Islet of Langerhans (tissue), 1 donor: ENCODE measurements around the gene SLC8A2.

ENCODE experiments used
- FAIRE-seq: peaks from one replicate; lab custom pipeline; 2011; peaks lifted over from hg19 to GRCh38; lab: Jason Lieb, UNC

Gene SLC8A2

DNA sequence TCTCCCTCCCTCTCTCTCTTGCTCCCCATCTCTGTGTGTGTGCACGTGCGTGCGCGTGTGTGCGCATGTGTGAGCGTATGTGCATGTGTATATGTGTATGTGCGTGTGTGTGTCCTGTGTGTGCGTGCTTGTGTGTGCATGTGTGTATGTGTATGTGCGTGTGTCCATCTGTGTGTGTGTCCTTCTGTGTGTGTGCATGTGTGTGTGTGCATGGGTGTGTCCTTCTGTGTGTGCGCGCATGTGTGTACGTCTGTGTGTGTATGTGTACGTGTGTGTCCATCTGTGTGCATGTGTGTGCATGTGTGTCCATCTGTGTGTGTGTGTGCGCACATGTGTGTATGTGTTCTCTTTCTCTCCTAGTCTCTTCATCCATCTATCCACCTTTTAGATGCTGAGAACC is 12.2 kb downstream of the SLC8A2 start:
- FAIRE-seq = no peak

DNA sequence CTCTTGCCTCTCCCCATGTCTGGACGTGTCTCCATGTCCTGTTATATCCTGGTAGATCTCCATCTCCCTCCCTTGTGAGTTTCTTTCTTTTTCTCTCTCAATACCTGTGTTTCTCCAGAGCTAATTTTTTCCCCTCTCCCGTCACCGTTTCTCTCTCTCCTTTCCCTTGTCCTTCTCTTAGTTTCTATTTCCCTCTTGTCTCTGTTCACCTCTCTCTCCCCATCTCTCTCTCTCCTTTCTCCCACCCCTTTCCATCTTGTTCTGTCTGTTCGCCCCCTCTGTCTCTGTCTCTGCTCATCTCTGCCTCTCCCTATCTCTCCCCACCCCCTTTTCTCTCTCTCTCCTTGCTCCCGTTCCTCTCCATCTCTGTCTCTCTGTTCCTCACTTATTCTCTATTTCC is 13.0 kb downstream of the SLC8A2 start:
- FAIRE-seq = no peak

DNA sequence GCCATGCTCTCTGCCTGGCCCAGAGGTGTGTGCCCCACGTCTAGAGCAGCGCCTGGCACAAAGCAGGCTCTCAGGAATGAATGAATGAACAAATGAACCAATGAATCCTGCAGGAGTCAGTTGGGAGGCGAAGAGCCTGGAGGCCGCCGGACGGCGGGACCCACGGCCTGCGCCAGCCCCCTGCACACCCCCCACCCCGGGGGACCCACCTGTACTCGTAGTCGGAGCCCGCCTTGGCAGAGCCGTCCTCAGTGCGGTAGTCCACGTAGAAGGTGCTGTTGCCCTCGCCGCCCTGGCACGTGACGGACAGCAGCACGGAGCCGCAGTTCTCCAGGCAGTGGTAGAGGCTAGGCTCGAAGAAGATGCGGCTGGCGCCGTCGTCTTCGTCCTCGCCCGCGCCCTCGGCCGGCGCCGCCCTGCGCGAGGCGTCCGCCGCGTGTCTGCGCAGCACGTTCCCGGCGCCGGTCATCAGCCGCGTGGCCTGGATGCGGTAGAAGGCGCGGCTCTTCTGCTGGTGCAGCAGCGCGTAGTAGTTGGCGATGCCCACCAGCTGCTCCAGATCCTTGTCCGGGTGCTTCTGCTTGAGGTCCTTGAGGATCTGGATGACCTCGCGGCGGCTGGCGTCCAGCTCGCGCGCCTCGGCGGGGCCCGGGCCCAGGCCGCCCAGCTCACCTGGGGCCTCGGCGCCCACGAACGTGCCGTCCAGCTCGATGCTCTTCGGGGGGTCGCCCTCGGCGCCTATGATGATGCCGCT is 14.8 kb downstream of the SLC8A2 start:
- no peak for FAIRE-seq

DNA sequence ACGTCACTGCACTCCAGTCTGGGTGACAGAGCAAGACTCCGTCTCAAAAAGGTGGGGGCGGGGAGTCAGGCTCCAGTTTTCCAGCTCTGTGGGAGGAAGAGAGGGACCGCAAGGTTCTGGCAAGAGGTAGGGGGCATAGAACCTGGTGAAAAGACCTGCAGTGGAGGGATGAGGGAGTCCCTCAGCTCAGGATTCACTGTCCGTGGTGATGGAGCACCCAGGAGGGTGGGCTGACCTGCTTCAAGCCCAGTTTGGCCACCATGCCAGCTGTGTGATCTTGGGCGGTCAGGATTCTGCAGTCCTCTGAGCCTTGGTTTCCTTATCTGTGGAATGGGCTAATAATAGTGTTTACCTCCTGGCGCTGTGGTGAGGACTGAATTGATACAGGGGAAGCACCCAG is 21.2 kb downstream of the SLC8A2 start:
- FAIRE-seq = no peak

DNA sequence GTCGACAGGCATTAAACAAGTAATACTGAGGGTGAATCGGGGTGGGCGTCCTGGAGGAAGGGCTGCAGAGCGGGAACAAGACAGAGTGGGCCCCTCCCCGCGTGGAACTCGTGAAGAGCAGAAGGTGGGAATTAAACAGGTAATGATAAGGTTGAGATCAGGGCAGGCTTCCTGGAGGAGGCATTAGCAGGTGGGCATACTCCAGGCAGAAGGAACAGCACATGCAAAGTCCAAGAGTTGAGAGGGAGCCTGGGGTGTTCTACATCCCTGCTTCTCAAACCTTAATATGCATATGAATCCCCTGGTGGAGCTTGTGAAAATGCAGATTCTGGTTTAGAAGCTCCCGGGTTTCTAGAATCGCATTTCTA is 23.3 kb downstream of the SLC8A2 start:
- no peak for FAIRE-seq

DNA sequence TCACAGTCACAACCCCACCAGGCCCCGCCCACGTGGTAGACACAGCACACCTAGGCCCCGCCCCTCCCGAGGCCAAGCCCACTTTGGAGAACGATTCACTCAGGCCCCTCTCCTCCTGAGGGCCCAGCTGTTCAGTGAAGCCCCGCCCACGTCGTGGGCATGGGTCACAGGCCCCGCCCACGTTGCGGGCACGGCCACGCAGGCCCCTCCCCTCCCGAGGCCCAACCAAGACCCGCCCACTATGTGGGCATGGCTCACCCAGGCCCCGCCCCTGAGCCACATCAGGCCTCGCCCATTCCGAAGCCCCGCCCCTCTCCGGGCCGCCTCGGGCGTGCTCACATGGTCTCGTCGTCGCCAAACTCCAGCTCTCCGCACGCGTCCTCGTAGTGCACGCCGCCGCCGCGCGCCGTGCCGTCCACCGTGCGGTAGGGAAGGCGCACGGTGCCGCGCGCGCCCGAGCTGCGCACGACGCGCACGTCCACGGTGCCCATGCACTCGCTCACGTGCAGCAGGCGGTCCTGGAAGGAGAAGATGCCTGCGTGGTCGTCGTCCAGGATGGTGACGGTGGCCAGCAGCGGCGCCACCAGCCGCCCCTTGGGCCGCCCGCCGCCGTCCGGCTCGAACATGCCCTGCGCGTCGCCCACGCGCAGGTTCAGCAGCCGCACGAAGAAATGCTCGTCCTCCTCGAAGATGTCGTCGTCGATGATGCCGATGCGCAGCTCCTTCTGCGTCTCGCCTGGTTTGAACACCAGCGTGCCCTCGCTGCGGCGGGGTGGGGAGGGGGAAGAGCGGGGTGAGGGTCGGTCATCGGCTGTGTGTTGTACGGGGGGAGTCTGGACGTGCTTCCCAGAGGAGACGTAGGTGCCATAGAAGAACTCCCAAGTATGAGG is 24.0 kb downstream of the SLC8A2 start:
- FAIRE-seq = no peak

DNA sequence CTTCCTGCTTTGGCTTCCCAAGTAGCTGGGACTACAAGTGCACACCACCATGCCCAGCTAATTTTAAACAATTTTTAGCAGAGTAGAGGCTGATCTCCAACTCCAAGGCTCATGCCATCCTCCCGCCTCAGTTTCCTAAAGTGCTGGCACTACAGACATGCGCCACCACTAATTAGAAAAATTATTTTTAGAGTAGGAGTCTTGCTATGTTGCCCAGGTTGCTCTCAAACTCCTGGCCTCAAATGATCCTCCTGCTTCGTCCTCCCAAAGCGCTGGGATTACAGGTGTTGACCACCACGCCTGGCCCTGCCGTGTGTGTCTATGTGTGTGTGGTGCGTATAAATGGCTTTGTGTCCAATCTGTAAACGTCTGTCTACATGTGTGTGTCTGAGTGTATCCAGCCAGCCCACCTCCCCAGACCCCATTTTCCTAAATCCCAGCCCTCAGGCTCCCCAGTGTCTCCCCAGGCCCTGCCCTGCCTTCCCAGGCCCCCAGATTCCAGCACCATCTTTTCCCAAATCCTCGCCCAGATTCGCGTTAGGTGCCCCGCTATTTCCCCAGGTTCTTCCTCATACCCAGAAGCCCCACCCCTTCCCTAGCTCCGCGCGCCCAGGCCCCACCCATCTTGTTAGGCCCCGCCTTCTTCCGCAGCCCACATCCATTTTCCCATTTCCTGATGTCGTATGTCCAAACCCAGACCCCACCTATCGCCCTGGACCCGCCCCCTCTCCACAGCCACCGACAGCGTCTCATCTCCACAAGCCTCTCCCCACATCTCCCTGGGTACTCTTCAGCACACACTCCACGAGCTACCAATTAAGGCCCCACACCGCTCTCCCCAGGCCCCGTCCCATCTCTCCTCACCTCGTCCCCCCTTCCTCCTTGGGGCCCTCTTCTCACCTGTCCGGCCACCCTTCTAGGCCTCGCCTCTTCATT is 24.9 kb downstream of the SLC8A2 start:
- FAIRE-seq = no peak

DNA sequence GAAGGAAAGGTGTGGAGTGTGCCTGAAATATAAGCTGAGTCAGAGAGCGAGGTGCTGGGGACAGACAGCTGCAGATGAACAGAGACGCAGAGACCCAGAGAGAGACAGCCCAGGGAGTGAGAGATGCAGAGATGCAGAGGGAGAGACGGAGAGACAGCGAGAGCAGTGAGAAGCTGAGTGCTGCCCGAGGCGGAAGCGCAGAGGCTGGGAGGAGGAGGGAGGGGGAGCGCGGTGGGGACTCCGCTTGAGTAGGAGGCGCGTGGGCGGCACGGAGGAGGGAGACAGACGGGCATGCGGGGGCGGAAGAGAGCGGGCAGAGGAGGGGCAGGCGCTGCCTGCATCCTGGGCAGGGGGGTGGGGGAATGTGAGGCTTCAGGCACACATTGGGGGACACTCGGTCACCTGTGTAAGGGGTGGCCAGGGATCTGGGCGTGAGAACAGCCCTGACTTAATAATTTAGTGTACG is 25.7 kb downstream of the SLC8A2 start:
- FAIRE-seq = no peak

DNA sequence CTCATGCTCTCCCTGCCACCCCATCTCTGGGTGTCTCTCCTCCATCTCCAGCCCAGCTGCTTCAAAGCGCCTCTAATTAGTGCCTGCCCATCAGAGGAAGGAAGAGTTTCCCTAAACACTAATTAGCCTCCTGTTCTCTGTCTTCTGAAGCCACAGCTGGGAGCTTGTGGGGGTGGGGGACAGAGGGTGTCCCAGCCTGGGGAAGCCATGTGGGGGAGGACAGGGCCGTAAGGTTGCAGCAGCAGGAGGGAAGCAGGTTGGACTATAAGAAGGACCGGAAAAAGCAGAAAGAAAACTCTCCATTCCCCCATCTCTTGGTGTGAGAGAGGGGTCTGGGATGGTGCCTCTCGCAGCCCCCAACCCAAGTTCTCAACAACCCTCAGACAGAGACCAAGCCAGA is 26.2 kb downstream of the SLC8A2 start:
- FAIRE-seq = no peak

DNA sequence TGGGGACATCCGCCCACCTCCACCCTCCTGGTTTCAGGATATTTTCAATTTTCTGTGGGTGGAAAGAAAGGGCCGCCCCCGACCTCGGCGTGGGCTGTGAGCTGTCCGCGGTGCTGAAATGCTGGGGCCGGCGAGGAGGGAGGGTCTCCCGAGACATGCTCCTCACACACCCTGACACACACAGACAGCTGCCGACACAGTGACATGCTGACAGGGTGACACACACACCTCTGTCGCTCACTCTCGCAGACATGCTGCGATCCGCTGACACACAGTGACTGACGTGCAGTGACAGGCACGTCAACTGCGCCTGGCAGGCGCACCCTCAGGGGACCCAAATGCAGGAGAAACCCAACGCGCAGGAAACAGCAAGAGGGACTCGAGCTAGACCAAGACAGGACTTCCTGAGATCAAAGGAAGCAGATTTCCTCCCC is 27.3 kb downstream of the SLC8A2 start:
- no peak for FAIRE-seq

DNA sequence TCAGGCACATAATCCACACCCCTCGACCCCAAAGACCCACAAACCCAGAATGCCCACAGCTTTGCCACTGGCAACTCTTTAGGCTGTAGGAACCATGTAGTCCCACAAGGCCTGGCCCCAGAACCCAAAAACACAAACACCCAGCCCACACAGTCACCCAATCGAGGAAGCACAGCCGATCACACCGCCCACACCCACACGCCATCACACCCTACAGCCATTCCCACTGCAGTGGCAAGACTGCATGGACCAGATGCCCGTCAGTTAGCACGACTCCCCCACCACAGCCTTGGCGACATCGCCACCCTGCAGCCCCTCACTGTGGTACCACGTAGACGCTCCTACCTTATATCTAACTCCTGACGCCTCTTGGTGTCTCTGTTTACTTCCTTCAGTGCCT is 28.4 kb downstream of the SLC8A2 start:
- no peak for FAIRE-seq

DNA sequence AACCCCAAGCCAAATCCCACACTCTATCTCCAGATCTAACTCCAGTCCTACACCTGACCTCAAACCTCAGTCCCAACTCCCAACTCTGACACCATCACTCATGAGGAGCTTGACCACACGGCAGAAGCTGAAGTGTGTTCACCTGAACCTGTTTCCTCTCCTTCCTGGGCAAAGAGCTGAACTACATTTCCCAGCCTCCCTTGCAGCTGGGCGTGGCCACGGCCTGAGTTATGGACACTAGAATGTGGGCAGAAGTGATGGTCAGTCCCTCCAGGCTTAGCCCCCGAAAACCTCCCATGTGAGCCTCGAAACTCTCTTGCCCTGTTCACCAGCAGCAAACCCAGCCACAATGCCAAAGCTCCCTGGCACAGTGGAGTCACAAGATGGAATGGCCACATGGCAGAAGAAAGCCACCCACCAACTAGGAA is 32.9 kb downstream of the SLC8A2 start:
- no peak for FAIRE-seq

DNA sequence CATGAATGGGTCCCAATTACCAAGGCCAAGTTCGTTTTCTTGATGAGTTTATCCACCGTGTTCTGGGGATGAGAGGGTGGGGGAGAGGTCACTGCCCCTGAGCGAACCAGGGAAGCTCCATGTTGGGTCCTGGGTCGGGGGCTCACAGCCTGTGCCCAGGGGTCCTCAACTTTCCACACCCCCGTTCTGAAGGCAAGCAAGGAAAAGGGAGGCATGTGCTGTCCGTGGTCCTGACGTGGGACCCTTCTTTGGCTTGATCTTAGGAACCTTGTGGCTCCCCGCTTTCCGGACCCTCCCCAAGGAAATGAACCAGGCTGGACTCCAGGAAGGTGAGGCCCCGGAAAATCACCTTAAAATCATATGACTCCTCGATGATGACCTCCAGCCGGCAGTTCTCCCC is 34.2 kb downstream of the SLC8A2 start:
- no peak for FAIRE-seq

DNA sequence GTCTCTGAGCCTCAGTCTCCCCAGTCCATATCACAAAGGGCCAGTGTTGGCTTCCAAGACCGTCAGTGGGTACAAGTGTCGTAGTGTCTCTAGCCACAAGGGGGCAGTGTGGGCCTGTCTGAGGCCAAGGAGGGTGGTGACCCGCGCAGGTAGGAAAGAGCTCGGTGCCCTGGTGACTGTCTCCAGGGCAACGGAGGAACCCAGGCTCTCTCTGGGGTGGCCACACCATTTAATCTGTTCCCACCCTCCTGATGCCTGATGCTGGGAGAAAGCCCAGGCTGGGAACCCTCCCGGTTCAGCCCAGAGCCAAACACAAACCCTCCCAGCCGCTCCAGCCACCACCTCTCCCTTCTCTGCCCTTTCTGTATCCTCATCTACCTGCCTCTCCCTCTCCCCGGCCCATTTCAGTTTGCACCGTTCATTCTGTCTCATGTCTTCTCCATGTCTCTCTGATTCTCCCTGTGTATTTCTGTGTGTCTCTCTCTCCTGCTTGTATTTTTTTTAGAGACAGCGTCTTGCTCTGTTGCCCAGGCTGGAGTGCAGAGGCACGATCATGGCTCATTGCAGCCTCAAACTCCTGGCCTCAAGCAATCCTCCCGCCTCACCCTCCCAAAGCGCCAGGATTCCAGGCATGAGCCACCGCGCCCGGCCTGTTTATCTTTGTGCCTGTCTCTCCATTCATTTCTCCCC is 34.8 kb downstream of the SLC8A2 start:
- FAIRE-seq = peak; percentile 98

DNA sequence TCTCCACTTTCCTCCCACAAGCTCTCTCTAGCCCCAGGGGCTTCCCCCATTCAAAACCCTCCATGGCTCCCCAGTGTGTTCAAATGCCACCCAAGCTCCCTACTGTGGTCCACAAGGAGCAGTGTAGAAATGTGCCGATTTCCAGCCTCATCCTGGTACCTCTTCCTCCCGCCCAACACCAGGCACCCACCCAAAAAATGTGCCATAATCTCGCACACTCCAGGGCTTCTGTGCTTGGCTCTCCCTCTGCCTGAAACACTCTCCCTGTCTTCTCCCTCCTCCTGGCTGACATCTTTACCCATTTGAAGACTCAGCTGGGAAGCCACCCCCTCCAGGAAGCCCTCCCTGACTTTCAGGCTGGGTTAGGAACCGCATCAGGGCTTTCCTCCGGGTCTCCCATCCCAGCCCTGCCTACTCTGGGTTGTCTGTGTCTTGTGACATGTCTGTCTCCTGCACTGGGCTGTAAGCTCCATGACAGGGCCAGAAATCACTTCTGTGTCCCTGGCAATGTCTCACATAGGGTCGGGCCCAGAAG is 35.7 kb downstream of the SLC8A2 start:
- no peak for FAIRE-seq

DNA sequence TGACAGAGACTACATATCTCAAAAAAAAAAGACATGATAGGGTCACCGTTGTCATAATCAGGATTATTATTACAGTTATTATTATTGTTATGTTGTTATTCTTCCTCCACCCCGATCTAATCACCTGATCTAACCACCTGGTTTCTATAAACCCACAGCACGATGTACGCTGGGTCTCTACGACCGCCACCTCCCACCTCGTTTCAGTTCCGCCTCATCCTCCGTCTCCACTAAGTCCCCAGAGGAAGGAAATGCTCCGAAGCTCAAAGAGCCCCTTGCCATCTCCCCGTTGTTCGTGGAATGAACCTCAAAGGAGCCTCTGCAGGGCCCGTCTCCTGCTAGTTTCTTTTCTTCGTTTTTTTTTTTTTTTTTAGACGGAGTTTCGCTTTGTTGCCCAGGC is 36.5 kb downstream of the SLC8A2 start:
- no peak for FAIRE-seq

DNA sequence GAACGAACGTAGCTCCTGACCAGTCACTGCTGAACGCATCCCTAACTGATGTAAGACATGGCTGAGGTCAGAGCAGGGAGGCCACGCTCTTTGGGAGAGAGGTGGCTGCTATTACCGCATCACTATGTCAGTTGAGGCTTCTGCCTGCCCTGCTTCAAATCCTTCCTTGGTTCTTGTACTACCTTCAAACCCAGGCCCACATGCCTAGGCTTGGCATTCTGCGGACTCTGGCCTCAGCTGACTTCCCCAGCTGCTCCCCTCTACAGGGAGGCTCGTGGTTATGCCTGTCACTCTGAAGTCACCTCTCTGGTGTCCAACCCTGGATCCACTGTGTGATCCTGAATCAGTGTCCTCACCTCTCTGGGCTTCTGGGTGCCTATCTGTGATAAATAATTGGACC is 37.6 kb downstream of the SLC8A2 start:
- no peak for FAIRE-seq

DNA sequence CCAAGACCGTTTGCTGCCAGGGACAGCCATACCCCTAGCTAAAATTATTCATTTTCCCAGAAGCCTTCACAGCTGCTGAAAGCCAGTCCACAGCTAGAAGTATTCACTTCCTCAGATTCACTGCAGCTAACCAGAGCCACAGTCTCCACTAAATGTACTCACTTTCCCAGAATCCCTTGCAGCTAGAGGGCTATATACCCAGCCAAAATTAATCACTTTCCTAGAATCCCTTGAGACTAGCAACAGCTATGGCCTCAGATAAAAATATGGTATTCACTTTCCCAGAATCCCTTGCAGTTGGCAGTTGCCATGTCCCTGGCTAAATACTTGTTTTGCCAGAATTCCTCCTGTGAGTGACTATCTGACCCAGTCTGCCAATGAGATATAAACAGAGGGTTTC is 38.6 kb downstream of the SLC8A2 start:
- FAIRE-seq = no peak

DNA sequence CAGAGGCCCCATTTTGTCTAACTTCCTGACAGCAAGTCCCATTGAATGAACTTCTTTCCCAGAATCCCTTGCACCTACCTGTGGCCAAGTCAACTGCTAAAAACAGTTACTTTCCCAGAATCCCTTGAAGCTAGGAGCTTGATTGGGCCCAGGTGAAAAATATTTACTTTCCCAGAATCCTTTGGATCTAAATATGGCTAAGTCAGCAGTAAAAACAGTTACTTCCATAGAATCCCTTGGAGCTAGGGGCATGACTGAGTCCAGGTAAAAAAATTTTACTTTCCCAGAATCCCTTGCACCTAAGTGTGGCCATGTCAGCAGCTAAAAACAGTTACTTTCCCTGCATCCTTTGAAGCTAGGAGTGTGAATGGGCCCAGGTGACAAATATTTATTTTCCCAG is 39.2 kb downstream of the SLC8A2 start:
- FAIRE-seq = no peak

DNA sequence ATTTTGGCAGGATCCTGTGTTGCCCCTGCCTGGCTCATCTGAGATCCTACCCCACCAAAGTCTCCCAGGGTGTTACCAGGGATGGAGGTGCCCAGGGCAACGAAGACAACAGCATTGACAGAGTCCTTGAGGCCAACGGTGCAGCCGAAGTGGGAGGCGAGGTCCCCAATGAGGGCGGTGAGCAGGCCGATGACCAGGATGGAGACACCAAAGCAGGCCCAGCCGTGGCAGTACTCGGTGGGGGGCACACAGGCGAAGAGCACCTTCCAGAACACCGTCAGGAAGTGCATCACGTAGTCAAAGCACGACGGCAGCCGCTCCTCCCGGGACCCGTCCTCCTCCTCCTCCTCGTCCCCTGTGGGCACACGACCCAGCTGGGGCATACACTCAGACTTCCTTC is 39.6 kb downstream of the SLC8A2 start:
- no peak for FAIRE-seq

DNA sequence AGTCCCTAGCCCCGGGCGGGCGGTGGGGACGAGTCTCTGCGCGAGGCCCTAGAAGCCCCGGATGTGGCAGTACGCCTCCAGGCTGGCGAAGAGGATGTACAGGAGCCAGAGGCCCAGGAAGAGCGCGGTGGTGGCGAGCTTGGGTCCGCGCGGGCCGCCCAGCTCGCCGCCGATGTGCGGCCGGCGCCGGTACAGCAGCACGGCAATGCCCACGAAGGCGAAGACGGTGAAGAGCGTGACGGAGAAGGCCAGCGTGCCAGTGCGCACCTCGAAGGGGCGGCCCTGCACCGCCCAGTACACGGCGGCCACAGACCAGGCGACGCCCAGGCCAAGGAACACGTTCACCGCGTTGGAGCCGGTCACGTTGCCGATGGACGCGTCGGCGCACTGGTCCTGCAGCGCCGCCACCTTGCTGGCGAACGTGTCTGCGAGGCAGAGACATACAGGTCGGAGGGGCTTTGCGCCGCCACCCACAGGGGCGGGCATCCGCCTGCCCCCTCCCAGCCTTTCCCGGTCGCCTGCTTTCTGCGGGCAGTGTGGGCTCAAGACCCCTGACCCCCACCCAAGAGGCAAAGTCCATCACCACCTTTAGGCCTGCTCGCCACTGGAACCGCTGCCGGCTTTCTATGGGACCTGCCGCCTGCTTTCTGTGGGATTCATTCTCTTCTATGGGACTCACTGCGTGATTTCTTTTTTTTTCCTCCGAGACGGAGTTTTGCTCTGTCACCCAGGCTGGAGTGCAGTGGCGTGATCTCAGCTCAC is 41.5 kb downstream of the SLC8A2 start:
- no peak for FAIRE-seq
